ENCODE measurements around the gene CNNM1.

DNA sequence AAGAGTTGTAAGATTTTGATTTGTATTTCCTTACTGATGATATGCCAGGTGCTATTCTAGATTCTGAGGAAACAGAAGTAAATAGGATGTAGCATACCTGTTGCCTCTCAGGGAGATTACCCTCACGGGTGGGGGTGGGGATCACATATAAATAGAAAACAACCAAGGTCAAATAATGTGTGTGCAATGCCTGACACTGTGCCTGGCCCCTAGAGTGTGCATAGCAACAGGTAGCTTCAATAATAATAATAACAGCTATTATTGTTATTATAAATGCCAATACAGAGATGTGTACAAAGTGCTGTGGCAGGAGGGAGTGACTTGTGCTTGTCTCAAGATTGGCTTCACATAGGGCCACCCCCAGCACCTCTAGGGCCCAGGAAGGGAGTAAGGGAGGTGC is 24.0 kb downstream of the CNNM1 start:
- TF ChIP-seq, protein P1, sequence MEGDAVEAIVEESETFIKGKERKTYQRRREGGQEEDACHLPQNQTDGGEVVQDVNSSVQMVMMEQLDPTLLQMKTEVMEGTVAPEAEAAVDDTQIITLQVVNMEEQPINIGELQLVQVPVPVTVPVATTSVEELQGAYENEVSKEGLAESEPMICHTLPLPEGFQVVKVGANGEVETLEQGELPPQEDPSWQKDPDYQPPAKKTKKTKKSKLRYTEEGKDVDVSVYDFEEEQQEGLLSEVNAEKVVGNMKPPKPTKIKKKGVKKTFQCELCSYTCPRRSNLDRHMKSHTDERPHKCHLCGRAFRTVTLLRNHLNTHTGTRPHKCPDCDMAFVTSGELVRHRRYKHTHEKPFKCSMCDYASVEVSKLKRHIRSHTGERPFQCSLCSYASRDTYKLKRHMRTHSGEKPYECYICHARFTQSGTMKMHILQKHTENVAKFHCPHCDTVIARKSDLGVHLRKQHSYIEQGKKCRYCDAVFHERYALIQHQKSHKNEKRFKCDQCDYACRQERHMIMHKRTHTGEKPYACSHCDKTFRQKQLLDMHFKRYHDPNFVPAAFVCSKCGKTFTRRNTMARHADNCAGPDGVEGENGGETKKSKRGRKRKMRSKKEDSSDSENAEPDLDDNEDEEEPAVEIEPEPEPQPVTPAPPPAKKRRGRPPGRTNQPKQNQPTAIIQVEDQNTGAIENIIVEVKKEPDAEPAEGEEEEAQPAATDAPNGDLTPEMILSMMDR (conservative IDR thresholded peaks at IDR 0.05; ENCODE audit: low read length), result no peak
- no peak for TF ChIP-seq EZH2phosphoT487 (IDR thresholded peaks at IDR 0.05; ENCODE audit: borderline replicate concordance, low read depth, low read length)
